HepG2 (cell line): Measurements from ENCODE around the gene RPP21. TPM values are rescaled to one million over a fixed set of nuclear protein-coding genes. Genes with fewer than 3 reads are reported as not detected.
A peak's percentile ranks its signal among the peaks of the same experiment; 100 is the strongest.

Experiments used
- BATF2 ChIP-seq: sonication (generic); formaldehyde crosslinking; IDR thresholded peaks from 2 replicates; pipeline ENCODE4 v1.8.0; 2022; ENCODE audit warnings: mild to moderate bottlenecking, missing genetic modification reagents, moderate library complexity
- BRD4 ChIP-seq: sonication (generic); formaldehyde crosslinking; IDR thresholded peaks from 2 replicates; pipeline ENCODE4 v1.4.0; 2020; ENCODE audit warnings: missing genetic modification reagents
- CBX5 ChIP-seq: sonication (generic); formaldehyde crosslinking; IDR thresholded peaks from 2 replicates; pipeline ENCODE4 v1.4.0; 2020; ENCODE audit warnings: missing genetic modification reagents, borderline replicate concordance
- KAT2B ChIP-seq: fragments of 150-350 bp; IDR thresholded peaks from 2 replicates; pipeline ENCODE4 v1.6.1; 2014; ENCODE audit warnings: low read depth, low read length, borderline replicate concordance
- KLF13 ChIP-seq: sonication (generic); formaldehyde crosslinking; IDR thresholded peaks from 2 replicates; pipeline ENCODE4 v1.4.0; 2020; ENCODE audit warnings: mild to moderate bottlenecking, missing genetic modification reagents
- MNT ChIP-seq: fragments of 450-650 bp; IDR thresholded peaks from 2 replicates; pipeline ENCODE4 v1.6.1; 2016
- MZF1 ChIP-seq: sonication (generic); formaldehyde crosslinking; IDR thresholded peaks from 2 replicates; pipeline ENCODE4 v1.8.1; 2023; ENCODE audit warnings: mild to moderate bottlenecking, missing genetic modification reagents, borderline replicate concordance
- NCOA1 ChIP-seq: sonication (generic); formaldehyde crosslinking; IDR thresholded peaks from 2 replicates; pipeline ENCODE4 v1.9.0; 2021; ENCODE audit warnings: missing genetic modification reagents
- SPEN ChIP-seq: sonication (generic); formaldehyde crosslinking; IDR thresholded peaks from 2 replicates; pipeline ENCODE4 v1.5.1; 2020; ENCODE audit warnings: low read depth, mild to moderate bottlenecking, missing genetic modification reagents
- TFAP4 ChIP-seq: sonication (generic); IDR thresholded peaks from 2 replicates; pipeline ENCODE4 v1.6.1; 2016; ENCODE audit warnings: low read depth, borderline replicate concordance
- ZBTB40 ChIP-seq, 2 experiments: fragments of 450-650 bp in 1 of 2; sonication (generic) in 1 of 2; formaldehyde crosslinking in 1 of 2; IDR thresholded peaks; 2 replicates each; pipeline versions ENCODE4 v1.6.1 to v1.8.0; 2016 to 2022; ENCODE audit warnings: antibody characterized with exemption in 1 of 2, mild to moderate bottlenecking in 1 of 2, missing genetic modification reagents in 1 of 2
- ZNF136 ChIP-seq: sonication (generic); formaldehyde crosslinking; IDR thresholded peaks from 2 replicates; pipeline ENCODE4 v1.8.1; 2022; ENCODE audit warnings: low read depth, mild to moderate bottlenecking, moderate library complexity, missing genetic modification reagents
- ZNF362 ChIP-seq: sonication (generic); formaldehyde crosslinking; IDR thresholded peaks from 2 replicates; pipeline ENCODE4 v1.4.0; 2020; ENCODE audit warnings: missing genetic modification reagents, mild to moderate bottlenecking, borderline replicate concordance
- ZNF709 ChIP-seq: sonication (generic); formaldehyde crosslinking; IDR thresholded peaks from 2 replicates; pipeline ENCODE4 v1.5.0; 2020; ENCODE audit warnings: mild to moderate bottlenecking, missing genetic modification reagents
- ZNF772 ChIP-seq: sonication (generic); formaldehyde crosslinking; IDR thresholded peaks from 2 replicates; pipeline ENCODE4 v1.5.0; 2020; ENCODE audit warnings: mild to moderate bottlenecking, missing genetic modification reagents
- polyA plus RNA-seq, 8 experiments: library from polyadenylated mRNA; depleted of rRNA in 3 of 8; stranded (reverse) in 7 of 8; unstranded in 1 of 8; fragments of >200 nt; fragmentation: Illumina TruSeq in 4 of 8; extraction: Trizol in 4 of 8; gene quantifications; 2 replicates each; pipeline versions ENCODE4 v1.2.1 to v1.2.3, GENCODE V29; 2011 to 2016; ENCODE audit warnings: low read depth in 4 of 8, missing spikeins in 1 of 8, mixed read lengths in 1 of 8; ENCODE audit not compliant: insufficient read depth in 1 of 8
- total RNA-seq, 5 experiments: library from RNA; depleted of rRNA; stranded (reverse); fragments of >200 nt; fragmentation: Illumina TruSeq; extraction: Trizol; gene quantifications; 2 replicates each; pipeline ENCODE4 v1.2.3, GENCODE V29; 2016; ENCODE audit warnings: low read depth in 1 of 5

RPP21 gene
- total and polyA plus RNA-seq, 2 of the 13 experiments (the other 11 are each of a cell fraction or from before 2014, with no cell fraction given), result 53.1 to 72.3 TPM

- TF ChIP-seq MNT (peak; percentile 62), NCOA1 (CRISPR knock-in tag) (0 out of 2 replicates have a peak, but pooled peaks have one; percentile 64), ZNF709 (CRISPR knock-in tag) (no peak), ZBTB40 (IDR thresholded peaks at IDR 0.05) (no peak), ZBTB40 (CRISPR knock-in tag; IDR thresholded peaks at IDR 0.05) (0 out of 2 replicates have a peak, but pooled peaks have one; percentile 51), TFAP4 (no peak; the same call in 1 of the 2 replicates), BRD4 (CRISPR knock-in tag) (peak; percentile 28; the same call in 1 of the 2 replicates), ZNF362 (CRISPR knock-in tag) (peak; percentile 44; the same call in 1 of the 2 replicates), CBX5 (CRISPR knock-in tag) (0 out of 2 replicates have a peak, but pooled peaks have one; percentile 10), KLF13 (CRISPR knock-in tag) (peak; percentile 59; the same call in 1 of the 2 replicates), BATF2 (CRISPR knock-in tag) (peak; percentile 91), ZNF772 (peak; percentile 85), ZNF136 (CRISPR knock-in tag) (0 out of 2 replicates have a peak, but pooled peaks have one; percentile 28), SPEN (CRISPR knock-in tag) (no peak), MZF1 (CRISPR knock-in tag) (0 out of 2 replicates have a peak, but pooled peaks have one; percentile 17), KAT2B (no peak)
These were observed 19.0 kb upstream of the RPP21 start (continued) for GRCh38 chr6:30325873-30326525.
